COLO668 (cell line): Measurements from ENCODE around the gene SMIM10.
"Not testable (repeated sequence)": the region's sequence is repeated elsewhere in the genome, so short reads cannot be mapped to it uniquely, and the experiment has no call there.

Experiments used
- DNase-seq: peaks from one replicate; lab custom pipeline; 2025; ENCODE audit not compliant: unreplicated experiment; lab: John Stamatoyannopoulos, UW

The SMIM10 gene

GRCh38 chrX:134990801-134991481, at the start of gene SMIM10:
SMIM10 (plus strand) TSS chrX:134990991; CDS start chrX:134991096, 105 bp downstream.
- DNase-seq, result peak; percentile 52

DNA sequence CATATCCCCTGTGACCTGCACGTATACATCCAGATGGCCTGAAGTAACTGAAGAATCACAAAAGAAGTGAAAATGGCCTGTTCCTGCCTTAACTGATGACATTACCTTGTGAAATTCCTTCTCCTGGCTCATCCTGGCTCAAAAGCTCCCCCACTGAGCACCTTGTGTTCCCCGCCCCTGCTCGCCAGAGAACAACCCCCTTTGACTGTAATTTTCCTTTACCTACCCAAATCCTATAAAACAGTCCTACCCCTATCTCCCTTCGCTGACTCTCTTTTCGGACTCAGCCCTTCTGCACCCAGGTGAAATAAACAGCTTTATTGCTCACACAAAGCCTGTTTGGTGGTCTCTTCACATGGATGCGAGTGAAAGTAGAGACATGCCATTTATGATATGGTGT, 44.4 kb upstream of the SMIM10 start:
- not testable (repeated sequence) for DNase-seq

DNA sequence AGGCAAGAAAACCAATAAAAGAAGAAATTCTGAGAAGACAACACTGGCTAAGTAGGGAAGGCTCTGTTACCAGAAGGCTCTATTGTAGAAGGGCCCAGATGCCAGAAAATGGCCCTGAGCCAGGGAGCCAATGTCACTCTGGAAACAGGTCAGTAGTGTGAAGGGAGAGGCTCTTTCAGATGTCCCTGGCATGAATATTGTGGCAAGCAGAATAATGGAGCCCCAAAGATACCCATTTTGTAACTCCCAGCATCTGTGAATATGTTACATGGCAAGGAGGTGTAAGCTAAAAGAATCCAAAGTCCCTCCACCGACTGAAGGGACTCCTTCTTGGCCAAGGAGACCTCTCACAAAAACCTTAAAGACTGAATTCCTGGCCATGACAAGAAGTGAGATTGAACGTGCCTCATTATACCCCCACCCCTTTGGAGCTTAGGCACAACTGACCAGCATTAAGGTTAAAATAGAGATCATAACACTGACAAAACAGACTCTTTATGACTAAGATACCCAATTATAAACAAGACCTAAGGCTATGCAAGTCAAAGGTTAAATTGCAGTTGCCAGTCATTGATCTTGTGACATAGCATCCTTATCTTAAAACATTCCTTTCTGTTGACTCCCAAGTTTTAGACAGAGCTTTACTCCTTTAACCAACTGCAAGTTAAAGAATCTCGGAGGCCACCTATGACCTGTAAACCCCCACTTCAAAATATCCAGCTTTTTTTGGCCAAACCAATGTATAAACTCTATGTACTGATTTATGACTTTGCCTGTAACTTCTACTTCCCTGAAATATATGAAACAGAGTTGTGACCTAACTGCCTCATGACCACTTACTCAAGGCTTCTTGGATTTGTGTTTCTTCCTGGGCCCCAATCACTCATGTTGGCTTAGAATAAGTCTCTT, 42.2 kb upstream of the SMIM10 start:
- no peak for DNase-seq

GRCh38 chrX:134949271-134949670, 41.5 kb upstream of the SMIM10 start:
- no peak for DNase-seq

DNA sequence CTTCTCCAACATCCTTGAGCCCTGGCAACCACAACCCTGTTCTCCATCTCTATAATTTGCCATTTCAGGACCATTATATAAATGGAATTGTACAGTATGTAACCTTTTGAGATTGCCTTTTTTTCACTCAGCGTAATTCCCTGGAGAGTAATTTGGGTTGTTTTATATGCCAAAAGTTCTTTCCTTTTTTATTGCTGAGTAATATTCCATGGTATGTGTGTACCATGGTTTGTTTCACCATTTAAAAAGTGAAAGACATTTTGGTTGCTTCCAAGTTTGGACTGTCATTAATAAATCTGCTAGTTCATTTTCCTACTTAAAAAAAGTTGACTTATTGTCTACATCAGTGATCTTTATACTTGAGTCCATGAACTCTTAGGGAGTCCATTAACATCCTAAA, 33.0 kb upstream of the SMIM10 start:
- DNase-seq, result no peak

DNA sequence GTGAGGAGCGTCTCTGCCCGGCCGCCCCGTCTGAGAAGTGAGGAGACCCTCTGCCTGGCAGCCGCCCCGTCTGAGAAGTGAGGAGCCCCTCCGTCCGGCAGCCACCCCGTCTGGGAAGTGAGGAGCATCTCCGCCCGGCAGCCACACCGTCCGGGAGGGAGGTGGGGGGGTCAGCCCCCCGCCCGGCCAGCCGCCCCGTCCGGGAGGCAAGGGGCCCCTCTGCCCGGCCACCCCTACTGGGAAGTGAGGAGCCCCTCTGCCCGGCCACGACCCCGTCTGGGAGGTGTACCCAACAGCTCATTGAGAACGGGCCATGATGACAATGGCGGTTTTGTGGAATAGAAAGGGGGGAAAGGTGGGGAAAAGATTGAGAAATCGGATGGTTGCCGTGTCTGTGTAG, 30.4 kb upstream of the SMIM10 start:
- not testable (repeated sequence) for DNase-seq

GRCh38 chrX:134963041-134963440, 27.8 kb upstream of the SMIM10 start:
- no peak for DNase-seq

GRCh38 chrX:134969726-134970125, 21.1 kb upstream of the SMIM10 start:
- DNase-seq, result no peak

- DNase-seq, result no peak
Measured at GRCh38 chrX:134971926-134972325, 18.9 kb upstream of the SMIM10 start.

DNA sequence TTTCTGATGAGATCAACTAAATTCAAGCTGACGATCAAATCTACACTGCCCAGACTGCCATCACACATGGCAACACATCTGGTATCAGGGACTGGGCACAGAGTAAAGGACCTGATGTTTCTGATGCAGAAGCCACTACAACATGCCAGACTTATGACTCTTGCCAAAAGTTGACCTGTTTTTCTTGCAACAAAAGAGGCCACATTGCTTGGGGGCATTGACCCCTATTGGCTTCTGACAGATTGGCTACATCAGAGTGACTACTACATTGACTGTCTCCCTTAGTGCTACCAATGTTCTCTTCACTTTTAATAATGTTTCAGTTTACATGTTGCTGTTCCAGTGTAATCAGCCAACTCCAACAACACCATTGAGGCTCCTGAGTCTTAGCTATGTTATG, 15.3 kb upstream of the SMIM10 start:
- DNase-seq, result no peak

- DNase-seq, result no peak
Measured at GRCh38 chrX:134981910-134982309, 8.9 kb upstream of the SMIM10 start.

DNA sequence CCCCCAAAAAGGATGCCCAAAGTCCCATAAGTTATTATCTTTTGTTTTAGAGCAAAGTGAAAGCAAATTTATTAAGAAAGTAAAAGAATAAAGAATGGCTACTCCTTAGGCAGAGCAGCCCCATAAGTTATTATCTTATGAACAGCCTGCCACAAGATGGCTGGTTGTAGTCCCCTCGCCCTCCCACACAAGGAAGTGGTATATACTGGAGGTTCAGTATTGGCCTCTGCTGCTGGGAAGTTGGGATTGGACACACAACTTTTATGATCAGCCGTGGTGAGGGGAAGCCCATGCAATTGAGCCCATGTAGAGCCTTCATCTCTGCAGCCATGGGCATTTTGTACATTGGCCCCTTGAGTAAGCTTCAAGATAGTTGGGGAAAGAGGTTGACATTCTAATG, 8.0 kb upstream of the SMIM10 start:
- no peak for DNase-seq

DNA sequence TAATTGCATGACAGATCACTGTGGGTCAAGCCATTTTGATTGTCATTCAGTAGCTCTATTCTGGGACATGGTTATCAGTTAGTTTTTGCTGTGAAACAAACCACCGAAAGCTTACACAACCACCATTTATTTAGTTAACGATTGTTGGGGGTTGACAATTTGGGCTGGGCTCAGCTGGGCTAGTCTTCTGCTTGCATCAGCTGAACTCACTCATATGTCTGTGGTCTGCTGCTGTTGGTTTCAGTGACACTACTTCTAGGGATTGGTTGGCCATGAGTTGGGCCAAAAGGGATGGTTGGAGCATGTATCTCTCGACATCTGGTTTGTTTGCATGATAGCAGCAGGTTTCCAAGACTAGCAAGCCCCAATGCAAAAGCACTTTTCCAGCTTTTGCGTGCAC, 5.3 kb upstream of the SMIM10 start:
- no peak for DNase-seq

DNA sequence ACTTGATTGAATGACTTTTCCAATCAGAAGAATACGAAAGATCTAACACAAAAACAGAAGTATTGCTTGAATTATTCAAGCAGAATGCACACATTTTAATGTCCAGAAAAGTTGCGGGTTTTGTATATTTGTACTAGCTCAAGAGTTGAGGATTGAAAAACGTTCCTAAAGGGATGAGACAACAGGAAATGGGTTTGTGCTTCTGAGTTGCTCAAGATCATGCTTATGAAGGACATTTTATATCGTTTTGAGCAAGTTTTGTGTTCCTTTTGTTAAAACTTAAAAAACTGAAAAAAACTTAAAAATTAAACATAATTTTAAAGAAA, 353 bp upstream of the SMIM10 start:
- no peak for DNase-seq

DNA sequence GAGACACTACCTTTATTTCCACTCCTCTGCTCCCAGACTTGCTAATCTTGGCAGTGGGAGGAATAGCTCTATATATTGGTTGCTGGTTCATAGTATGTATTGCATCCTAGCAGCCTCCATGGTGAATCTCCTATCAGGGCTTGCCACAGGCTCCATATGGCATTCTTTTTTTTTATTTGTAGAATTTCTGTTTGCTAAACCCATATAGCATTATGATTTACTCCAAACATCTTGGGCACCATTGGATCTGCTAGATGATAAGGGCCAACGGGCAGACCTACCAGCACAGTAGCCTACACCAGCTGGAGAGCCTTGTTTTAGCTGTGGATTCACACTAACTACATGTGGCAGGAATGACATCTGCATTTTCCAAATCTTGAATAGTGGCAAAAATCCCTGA, 6.9 kb downstream of the SMIM10 start:
- no peak for DNase-seq

DNA sequence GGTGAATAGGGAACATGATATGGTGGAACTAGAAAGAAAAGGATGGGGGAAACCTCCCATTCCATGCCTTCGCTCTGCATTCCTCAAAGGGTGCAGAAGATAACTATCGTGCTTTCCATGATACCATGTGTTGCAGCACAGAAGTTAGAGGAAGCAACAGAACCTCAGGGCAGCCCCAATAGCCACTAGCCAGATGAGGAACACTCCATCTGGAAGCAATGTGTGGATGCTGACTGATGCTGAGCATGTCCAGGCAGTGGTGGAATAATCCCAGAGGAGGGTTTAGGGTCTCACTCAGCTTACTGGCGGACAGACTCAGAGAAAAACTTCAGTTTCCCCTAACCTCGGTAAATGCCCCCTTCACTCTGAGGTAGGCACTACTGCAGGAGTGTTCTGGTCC, 7.5 kb downstream of the SMIM10 start:
- no peak for DNase-seq

DNA sequence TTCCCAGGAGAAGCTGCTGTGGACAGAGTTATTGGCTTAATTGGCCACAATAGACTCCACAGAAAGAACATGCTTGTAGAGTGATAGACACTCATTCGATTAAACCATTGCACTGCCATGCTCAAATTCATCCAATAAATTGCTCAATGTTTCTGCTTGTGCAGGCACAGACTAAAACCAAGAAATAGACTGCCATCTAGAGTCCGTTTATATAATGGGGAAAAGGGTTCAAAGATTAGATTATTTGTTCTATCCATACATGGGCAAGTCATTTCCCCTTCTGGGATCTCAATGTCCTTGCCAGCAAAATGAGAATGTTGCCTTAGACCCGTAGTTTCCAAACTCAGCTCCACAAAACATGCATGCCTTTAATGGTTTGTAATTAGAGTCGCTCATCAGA, 8.7 kb downstream of the SMIM10 start:
- DNase-seq, result no peak

- DNase-seq, result no peak
Measured at GRCh38 chrX:135000516-135000915, 9.7 kb downstream of the SMIM10 start.

DNA sequence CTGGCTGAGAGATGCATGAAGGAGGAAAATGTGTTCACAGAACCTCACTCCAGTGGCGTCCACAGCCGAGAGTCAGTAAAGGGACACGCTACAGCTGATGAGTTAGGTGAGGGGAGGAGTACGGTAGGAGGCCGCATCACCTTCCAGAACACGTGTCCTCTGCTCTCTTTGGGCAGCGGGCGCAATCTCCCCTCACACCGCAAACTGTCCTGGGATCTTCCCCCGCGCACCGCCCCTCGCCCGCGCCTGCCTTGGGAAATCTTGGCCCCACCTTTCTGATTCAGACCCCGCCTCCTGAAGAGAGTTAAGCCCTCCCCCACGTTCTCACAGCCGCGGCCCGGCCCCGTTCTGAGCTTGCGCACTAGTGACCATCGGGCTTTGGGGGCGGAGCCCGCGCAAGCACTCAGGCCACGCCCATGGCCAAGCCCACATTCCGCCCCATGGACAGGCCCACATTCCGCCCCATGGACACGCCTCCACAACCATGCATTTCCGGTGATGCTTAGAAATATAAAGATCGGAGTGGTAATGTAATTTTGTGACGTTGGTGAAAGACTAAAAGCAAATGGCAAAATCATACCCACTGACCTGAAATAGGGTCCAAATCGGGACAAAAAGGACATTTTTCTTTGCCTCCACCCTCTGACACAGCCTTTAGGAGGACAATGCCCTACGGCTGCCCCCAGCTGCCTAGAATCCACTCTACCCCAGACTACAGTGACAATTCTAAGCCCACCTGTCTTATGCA, 13.3 kb downstream of the SMIM10 start:
- DNase-seq, result peak; percentile 88

DNA sequence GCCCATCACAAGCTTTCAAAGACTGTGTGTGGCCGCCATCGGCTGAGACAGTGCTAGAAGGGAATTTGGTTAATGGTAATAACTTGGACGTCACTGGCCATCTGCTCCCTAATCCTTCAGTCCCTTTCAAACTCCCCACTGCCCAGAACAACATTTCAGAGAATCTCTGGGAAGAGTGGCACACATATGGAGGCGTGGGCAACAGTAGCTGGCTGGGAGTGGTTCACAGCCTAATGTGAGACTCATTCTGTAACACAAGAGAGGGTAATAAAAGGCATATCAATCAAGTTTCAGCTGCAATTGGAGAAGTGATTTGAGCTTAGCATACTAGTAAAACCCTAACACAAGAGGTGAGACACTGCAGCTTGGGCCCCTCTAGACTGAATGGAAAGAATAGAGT, 15.4 kb downstream of the SMIM10 start:
- DNase-seq, result no peak

- no peak for DNase-seq
Measured at GRCh38 chrX:135009057-135009610, 18.3 kb downstream of the SMIM10 start.

DNA sequence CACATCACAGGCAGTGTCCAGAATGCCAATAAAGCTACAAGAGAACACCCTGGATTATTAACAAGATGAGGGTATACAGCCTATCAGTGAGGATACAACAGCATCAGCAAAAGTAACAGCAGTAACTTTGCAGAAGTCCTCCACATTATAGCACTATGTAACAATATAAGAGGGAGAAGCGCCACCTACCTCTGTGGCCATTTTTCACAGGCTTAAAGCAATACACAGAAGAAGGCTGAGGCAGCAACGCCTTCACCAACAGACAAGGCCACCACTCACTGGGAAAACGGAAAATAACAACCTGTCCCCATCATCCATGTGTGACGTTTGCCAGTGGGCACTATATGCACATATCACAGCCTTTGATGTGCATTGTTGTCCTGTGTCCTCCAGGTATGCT, 19.0 kb downstream of the SMIM10 start:
- DNase-seq, result no peak
